ENCODE data around the gene PROX1.

Gene PROX1

GRCh38 chr1:213940947-213941346 lies 46.8 kb upstream of the PROX1 start:
- ATAC-seq (ENCODE audit: insufficient read depth, low read depth) (no peak), DNase-seq (no peak)
- Histone ChIP-seq H3K9me3 (ENCODE audit: insufficient read depth, low read length, severe bottlenecking) (no peaks in the 10 kb centered on the region), H3K79me2 (ENCODE audit: insufficient read depth, low read length) (no peaks in the 10 kb centered on the region), H2AFZ (ENCODE audit: low read depth, low read length) (no peak overlapping the region), H3K4me1 (ENCODE audit: insufficient read depth, low read length) (no peaks in the 10 kb centered on the region), H3K9ac (ENCODE audit: low read depth, low read length) (no peak overlapping the region), H3K36me3 (ENCODE audit: insufficient read depth, low read length) (no peaks in the 10 kb centered on the region), H3K27ac (ENCODE audit: low read length) (no peak overlapping the region), H4K20me1 (ENCODE audit: insufficient read depth, low read length) (no peaks in the 10 kb centered on the region), H3K4me2 (ENCODE audit: insufficient read depth, low read length) (no peak overlapping the region), H3K27me3 (ENCODE audit: insufficient read depth, low read length, poor library complexity) (no peaks in the 10 kb centered on the region), H3K4me3 (ENCODE audit: low read depth in 1 of 2, low read length in 2 of 2) (no peak overlapping the region)
- no peak for TF ChIP-seq CTCF (IDR thresholded peaks at IDR 0.05; ENCODE audit: borderline replicate concordance, extremely low read depth, low read length, poor library complexity, severe bottlenecking)
- no peak for TF ChIP-seq EZH2 (IDR thresholded peaks at IDR 0.05; ENCODE audit: borderline replicate concordance, low read depth, low read length, severe bottlenecking)

DNA sequence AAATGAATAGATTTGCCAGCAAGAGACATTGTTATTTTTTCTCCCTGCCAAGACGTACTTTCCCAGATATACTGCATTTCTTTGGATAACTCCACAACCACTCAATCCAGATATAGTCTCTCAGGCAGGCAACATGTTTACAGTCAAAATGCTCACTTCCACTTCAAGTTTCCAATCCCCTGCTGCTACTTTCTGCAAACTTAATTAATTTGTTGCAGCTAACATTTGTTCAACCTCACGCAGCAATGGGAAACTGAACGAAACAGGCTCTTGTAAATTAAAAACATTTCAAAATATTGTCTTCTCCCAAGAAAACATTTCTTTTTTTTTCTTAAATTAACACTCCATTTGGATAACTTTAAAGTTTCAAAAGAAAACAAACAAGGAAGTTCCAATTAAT lies 45.7 kb upstream of the PROX1 start:
- H3K4me1 ChIP-seq (ENCODE audit: insufficient read depth, low read length), result no peaks in the 10 kb centered on the region
- H3K27me3 ChIP-seq (ENCODE audit: insufficient read depth, low read length, poor library complexity), result no peaks in the 10 kb centered on the region
- H3K79me2 ChIP-seq (ENCODE audit: insufficient read depth, low read length), result no peaks in the 10 kb centered on the region
- TF ChIP-seq CTCF (IDR thresholded peaks at IDR 0.05; ENCODE audit: borderline replicate concordance, extremely low read depth, low read length, poor library complexity, severe bottlenecking) (no peak), EZH2 (IDR thresholded peaks at IDR 0.05; ENCODE audit: borderline replicate concordance, low read depth, low read length, severe bottlenecking) (no peak)
- DNase-seq (no peak), ATAC-seq (ENCODE audit: insufficient read depth, low read depth) (no peak)
- no peak overlapping the region for H2AFZ ChIP-seq (ENCODE audit: low read depth, low read length)
- no peaks in the 10 kb centered on the region for H3K36me3 ChIP-seq (ENCODE audit: insufficient read depth, low read length)
- no peak overlapping the region for H3K27ac ChIP-seq (ENCODE audit: low read length)
- no peak overlapping the region for H3K9ac ChIP-seq (ENCODE audit: low read depth, low read length)
- no peaks in the 10 kb centered on the region for H4K20me1 ChIP-seq (ENCODE audit: insufficient read depth, low read length)
- H3K4me2 ChIP-seq (ENCODE audit: insufficient read depth, low read length), result no peak overlapping the region
- H3K9me3 ChIP-seq (ENCODE audit: insufficient read depth, low read length, severe bottlenecking), result no peaks in the 10 kb centered on the region
- no peak overlapping the region for H3K4me3 ChIP-seq (ENCODE audit: low read depth in 1 of 2, low read length in 2 of 2)

DNA sequence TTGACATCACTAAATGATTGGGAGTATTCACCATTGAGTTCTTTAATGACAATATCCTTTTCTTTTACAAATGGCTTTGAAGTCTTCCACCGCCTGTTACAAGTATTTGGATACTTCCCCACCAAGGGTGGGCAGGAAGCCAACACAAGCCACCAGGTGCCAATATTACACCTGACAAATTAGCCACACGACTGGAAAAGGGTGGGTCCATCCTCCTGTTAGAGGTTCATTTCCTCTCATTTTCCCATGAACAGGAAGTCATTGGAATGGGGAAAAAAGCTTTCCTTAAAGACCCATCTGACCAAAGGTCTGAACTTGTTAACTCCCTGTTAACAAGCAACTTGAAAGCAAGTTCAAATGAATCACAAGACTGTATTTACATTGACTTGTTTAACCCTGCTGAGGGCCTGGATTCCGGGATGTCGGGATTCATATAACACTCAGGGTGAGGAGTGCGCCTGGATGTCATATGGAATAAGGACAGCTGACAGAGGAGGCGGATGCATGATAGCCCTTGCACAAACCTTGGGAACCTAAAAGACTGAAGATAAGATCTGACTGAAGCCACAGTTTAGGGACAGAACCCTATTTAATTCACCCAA lies 40.5 kb upstream of the PROX1 start:
- ATAC-seq (ENCODE audit: insufficient read depth, low read depth) (no peak), DNase-seq (no peak)
- Histone ChIP-seq H3K79me2 (ENCODE audit: insufficient read depth, low read length) (no peaks in the 10 kb centered on the region), H3K4me1 (ENCODE audit: insufficient read depth, low read length) (no peaks in the 10 kb centered on the region), H3K9me3 (ENCODE audit: insufficient read depth, low read length, severe bottlenecking) (no peaks in the 10 kb centered on the region), H3K36me3 (ENCODE audit: insufficient read depth, low read length) (no peaks in the 10 kb centered on the region), H3K9ac (ENCODE audit: low read depth, low read length) (no peak overlapping the region), H3K4me2 (ENCODE audit: insufficient read depth, low read length) (no peak overlapping the region), H4K20me1 (ENCODE audit: insufficient read depth, low read length) (no peaks in the 10 kb centered on the region), H3K27ac (ENCODE audit: low read length) (no peak overlapping the region), H2AFZ (ENCODE audit: low read depth, low read length) (no peak overlapping the region), H3K27me3 (ENCODE audit: insufficient read depth, low read length, poor library complexity) (no peaks in the 10 kb centered on the region), H3K4me3 (ENCODE audit: low read depth in 1 of 2, low read length in 2 of 2) (no peak overlapping the region)
- TF ChIP-seq EZH2 (IDR thresholded peaks at IDR 0.05; ENCODE audit: borderline replicate concordance, low read depth, low read length, severe bottlenecking) (no peak), CTCF (IDR thresholded peaks at IDR 0.05; ENCODE audit: borderline replicate concordance, extremely low read depth, low read length, poor library complexity, severe bottlenecking) (no peak)

GRCh38 chr1:213951876-213952275 lies 35.9 kb upstream of the PROX1 start:
- H3K4me2 ChIP-seq (ENCODE audit: insufficient read depth, low read length), result no peak overlapping the region
- H3K27ac ChIP-seq (ENCODE audit: low read length), result no peak overlapping the region
- ATAC-seq (ENCODE audit: insufficient read depth, low read depth) (no peak), DNase-seq (no peak)
- H3K9me3 ChIP-seq (ENCODE audit: insufficient read depth, low read length, severe bottlenecking), result no peaks in the 10 kb centered on the region
- H3K4me3 ChIP-seq (ENCODE audit: low read depth in 1 of 2, low read length in 2 of 2), result no peak overlapping the region
- no peaks in the 10 kb centered on the region for H3K27me3 ChIP-seq (ENCODE audit: insufficient read depth, low read length, poor library complexity)
- H3K36me3 ChIP-seq (ENCODE audit: insufficient read depth, low read length), result no peaks in the 10 kb centered on the region
- TF ChIP-seq EZH2 (IDR thresholded peaks at IDR 0.05; ENCODE audit: borderline replicate concordance, low read depth, low read length, severe bottlenecking) (no peak), CTCF (IDR thresholded peaks at IDR 0.05; ENCODE audit: borderline replicate concordance, extremely low read depth, low read length, poor library complexity, severe bottlenecking) (no peak)
- H3K9ac ChIP-seq (ENCODE audit: low read depth, low read length), result no peak overlapping the region
- H3K79me2 ChIP-seq (ENCODE audit: insufficient read depth, low read length), result no peaks in the 10 kb centered on the region
- H4K20me1 ChIP-seq (ENCODE audit: insufficient read depth, low read length), result no peaks in the 10 kb centered on the region
- H3K4me1 ChIP-seq (ENCODE audit: insufficient read depth, low read length), result no peaks in the 10 kb centered on the region
- no peak overlapping the region for H2AFZ ChIP-seq (ENCODE audit: low read depth, low read length)

All from DND-41 (cell line).